HG02870 (cell line): ENCODE results near the gene ZNF292.
"Not testable (repeated sequence)": the region's sequence is repeated elsewhere in the genome, so short reads cannot be mapped to it uniquely, and the experiment has no call there.

Source experiments
- ATAC-seq: cut with Tn5 transposase; IDR thresholded peaks from one replicate; pipeline ENCODE4 v1.9.1; 2021; ENCODE audit warnings: mild to moderate bottlenecking, moderate library complexity; ENCODE audit not compliant: unreplicated experiment

The ZNF292 gene

DNA sequence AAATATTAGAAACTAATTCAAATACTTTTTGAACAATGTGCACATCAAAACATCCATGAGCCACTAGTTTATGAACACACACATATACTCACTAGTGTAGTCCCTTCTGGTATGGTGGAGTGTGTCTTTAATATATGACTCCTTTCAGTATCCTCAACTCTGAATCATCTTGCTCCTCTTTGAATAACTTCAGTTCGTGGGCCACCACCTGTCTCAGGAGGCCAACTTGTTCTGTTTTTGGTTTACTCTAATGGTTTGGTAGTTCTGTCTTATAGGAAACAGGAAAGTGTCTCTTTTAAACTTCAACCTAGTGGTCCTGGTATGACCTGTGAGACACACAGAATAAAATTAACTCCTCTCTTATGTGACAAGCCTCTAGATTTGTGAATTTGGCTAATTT is 55.6 kb downstream of the ZNF292 start:
- ATAC-seq, result peak; percentile 98

- ATAC-seq, result no peak
Measured at GRCh38 chr6:87212596-87212995, 57.2 kb downstream of the ZNF292 start.

DNA sequence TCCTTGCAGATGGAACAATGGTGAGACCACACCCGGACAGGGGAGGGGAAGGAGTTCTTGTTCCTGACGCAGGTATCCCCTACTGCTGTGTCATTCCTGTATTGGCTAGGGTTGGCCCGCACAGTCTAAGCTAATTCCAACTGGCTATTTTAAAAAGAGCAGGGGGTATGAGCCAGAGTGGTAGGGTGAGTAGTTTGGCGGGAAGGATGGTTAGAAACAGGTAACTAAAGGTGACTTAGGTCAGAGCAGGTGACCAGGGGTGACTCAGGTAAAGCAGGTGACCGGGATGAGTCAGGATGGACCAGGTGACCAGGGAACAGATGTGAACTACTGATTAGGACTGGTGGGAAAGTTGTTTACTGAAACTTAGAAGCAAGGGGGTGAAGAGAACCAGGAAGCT is 58.0 kb downstream of the ZNF292 start:
- no peak for ATAC-seq

DNA sequence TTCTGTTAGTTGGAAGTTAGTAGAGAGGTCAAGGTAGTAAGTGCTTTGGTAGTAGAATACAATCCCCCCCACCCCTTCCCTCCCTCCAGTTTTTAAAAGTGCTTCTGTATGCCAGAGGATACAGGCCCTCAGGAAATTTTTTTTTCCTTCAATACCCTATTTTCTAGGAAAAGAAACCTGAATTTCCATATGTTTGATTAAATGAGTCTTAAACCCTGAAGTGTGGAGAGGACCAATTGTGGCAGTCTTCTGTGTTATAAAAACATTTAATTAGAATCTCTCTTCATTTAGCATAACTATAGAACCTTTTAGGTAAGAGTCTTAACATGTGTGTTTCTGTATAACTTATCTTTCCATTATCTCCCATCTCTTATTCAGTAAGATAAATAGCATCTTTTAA is 59.5 kb downstream of the ZNF292 start:
- no peak for ATAC-seq

GRCh38 chr6:87220997-87221396 is 65.6 kb downstream of the ZNF292 start:
- peak; percentile 68 for ATAC-seq

DNA sequence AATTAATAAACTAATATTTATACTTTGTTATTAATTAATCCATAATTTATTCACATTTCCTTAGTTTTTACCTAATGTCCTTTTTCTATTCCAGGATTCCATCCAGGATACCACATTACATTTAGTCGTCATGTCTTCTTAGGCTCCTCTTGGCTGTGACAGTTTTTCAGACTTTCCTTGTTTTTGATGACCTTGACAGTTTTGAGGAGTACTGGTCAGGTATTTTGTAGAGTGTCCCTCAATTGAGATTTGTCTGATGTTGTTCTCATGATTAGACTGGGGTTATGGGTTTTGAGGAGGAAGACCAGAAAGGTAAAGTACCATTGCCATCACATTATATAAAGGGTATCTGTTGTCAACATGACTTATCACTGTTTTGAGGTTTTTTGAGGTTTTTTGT is 67.3 kb downstream of the ZNF292 start:
- ATAC-seq, result no peak

- no peak for ATAC-seq
Measured at GRCh38 chr6:87224971-87225370, 69.6 kb downstream of the ZNF292 start.

GRCh38 chr6:87225511-87225910 is 70.1 kb downstream of the ZNF292 start:
- ATAC-seq, result no peak

DNA sequence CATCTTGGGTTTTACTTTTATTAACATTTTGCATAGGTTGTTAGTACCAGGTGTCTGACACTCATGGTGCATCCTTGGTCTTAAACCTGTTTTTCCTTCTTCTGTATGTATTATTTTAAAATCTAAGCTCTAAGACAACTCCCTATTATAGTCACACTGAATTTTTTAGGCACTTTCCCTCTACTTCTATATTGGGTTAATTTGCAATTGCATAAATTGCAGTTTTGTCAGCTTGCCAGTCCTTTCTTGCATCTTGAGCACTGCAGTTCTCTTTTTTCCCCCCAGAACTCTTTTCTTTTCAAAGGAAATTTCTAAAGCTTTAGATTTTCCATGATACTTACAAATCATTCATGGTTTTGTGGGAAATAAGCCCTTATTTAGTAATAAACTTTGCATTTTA is 70.6 kb downstream of the ZNF292 start:
- no peak for ATAC-seq

- no peak for ATAC-seq
Measured at GRCh38 chr6:87230801-87231200, 75.4 kb downstream of the ZNF292 start.

- ATAC-seq, result no peak
Measured at GRCh38 chr6:87237804-87238203, 82.4 kb downstream of the ZNF292 start.

GRCh38 chr6:87239098-87239635 is 83.8 kb downstream of the ZNF292 start:
- not testable (repeated sequence) for ATAC-seq

DNA sequence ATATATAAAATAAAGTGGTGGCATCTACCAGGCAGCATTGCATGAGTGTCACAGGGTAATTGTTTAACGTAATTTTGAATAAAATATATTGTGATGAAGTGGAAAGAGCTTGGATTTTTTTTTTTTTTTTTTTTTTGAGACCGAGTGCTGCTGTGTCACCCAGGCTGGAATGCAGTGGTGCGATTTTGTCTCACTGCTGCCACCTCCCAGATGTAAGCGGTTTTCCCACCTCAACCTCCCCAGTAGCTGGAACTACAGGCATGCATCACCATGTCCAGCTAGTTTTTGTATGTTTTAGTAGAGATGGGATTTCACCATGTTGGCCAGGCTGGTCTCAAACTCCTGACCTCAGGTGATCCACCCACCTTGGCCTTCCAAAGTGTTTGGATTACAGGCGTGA is 85.9 kb downstream of the ZNF292 start:
- ATAC-seq, result no peak

GRCh38 chr6:87242311-87242710 is 86.9 kb downstream of the ZNF292 start:
- no peak for ATAC-seq

- ATAC-seq, result no peak
Measured at GRCh38 chr6:87243812-87244211, 88.4 kb downstream of the ZNF292 start.

- ATAC-seq, result no peak
Measured at GRCh38 chr6:87244380-87244779, 89.0 kb downstream of the ZNF292 start.

DNA sequence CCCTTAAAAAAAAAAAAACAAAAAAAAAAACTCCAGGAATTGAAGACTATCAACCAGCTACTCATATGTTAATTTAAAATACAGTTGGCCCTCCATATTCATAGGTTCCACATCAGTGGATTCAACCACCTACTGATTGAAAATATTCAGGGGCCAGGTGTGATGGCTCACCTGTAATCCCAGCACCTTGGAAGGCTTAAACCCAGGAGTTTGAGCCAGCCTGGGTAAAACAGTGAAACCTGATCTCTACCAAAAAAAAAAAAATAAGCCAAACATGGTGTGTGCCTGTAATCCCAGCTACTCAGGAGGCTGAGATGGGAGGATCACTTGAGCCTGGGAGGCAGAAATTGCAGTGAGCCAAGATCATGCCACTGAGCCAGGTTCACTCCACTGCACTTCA is 94.7 kb downstream of the ZNF292 start:
- no peak for ATAC-seq

- no peak for ATAC-seq
Measured at GRCh38 chr6:87251225-87251624, 95.9 kb downstream of the ZNF292 start.

DNA sequence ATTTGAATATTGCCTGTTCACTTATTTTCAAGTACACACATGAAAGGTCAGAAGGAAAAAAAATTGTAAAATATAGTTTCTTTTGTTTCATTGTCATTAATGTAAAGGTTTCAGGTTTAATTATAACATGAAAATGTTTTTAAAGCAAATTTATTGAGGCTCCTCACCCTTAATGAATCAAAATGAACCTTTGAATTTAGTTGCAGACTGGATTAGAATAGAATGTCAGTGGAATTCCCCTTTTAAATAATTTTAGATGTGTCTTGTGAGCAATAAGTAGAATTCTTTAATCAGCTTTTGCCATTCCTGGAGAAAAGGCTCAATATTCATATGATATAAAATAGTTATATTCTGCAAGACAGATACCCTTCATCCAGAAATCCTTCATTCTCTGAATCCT is 96.4 kb downstream of the ZNF292 start:
- ATAC-seq, result no peak

DNA sequence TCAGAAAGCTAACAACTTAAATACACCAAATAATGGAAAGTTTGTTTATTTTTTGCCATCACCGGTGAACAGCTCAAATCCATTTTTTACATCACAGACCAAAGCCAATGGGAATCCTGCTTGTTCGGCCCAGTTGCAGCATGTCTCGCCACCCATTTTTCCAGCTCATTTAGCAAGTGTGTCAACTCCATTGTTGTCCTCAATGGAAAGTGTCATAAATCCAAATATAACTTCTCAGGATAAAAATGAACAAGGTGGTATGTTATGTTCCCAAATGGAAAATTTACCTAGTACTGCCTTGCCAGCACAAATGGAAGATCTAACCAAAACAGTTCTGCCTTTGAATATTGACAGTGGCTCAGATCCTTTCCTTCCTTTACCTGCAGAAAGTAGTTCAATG is 101.7 kb downstream of the ZNF292 start:
- ATAC-seq, result no peak

- ATAC-seq, result no peak
Measured at GRCh38 chr6:87257565-87257964, 102.2 kb downstream of the ZNF292 start.

DNA sequence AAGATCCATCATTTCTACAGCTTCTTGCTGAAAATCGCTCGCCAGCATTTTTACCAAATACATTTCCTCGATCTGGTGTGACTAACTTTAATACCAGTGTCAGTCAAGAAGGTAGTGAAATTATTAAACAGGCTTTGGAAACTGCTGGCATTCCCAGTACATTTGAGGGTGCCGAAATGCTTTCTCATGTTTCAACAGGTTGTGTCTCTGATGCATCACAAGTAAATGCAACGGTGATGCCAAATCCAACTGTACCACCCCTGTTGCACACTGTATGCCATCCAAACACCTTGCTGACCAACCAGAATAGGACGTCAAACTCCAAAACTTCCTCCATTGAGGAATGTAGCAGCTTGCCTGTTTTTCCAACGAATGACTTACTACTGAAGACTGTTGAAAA is 102.6 kb downstream of the ZNF292 start:
- ATAC-seq, result no peak

DNA sequence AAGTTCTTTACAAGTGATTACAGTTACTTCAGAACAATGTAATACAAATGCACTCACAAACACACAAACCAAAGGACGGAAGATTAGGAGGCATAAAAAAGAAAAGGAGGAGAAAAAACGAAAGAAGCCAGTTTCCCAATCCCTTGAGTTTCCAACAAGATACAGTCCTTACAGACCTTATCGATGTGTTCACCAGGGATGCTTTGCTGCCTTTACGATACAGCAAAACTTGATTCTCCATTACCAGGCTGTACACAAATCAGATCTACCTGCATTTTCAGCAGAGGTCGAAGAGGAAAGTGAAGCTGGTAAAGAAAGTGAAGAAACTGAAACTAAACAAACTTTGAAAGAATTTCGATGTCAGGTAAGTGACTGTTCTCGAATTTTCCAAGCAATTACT is 104.4 kb downstream of the ZNF292 start:
- no peak for ATAC-seq

- no peak for ATAC-seq
Measured at GRCh38 chr6:87261534-87261933, 106.2 kb downstream of the ZNF292 start.
